ENCODE measurements around the gene FBXW8. TPM values are rescaled to one million over a fixed set of nuclear protein-coding genes. Genes with fewer than 3 reads are reported as not detected.
A peak's percentile ranks its signal among the peaks of the same experiment; 100 is the strongest.

Gene FBXW8
- total and polyA plus RNA-seq, 4 donors: 3.9 to 20.3 (median 12.5) TPM

DNA sequence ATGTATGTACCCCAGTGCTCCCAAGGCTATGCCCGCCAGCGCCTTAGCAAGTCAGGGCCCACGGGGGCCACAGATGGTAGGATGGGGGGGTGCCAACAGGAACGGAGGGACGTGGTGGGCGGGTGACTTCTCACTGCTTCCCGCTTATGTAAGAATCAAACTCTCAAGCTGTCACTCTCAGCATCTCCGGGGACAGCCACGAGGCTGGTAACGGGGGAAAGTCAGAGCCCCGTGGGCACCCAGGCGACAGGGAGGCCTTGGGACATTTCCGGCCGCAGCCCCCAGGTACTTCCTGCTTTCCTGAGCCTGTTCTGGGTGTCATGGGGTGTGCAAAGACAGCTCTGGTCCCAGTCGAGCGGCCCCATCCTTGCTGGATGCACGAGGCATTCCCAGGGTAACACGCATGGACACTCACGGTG lies 129.2 kb downstream of the FBXW8 start:
- DNase-seq: no peak
- 59 to 86% methylated on average over 19 of the region's 19 CpGs for WGBS, 2 donors
- Histone ChIP-seq H3K9ac (ENCODE audit: insufficient read depth in 1 of 2, low read length in 2 of 2) (no peak overlapping the region), H3K4me3 (no peak overlapping the region), H3K4me1 (ENCODE audit: control insufficient read depth in 5 of 5, insufficient read depth in 5 of 5, low read length in 5 of 5) (peaks cover 0 to 5% (median 0%) of the 10 kb centered on the region in 5 donors), H3K9me3 (ENCODE audit: control insufficient read depth in 4 of 4, insufficient read depth in 3 of 4, low read length in 3 of 4) (no peaks in the 10 kb centered on the region), H3K27ac (ENCODE audit: low read depth in 1 of 2, low read length in 1 of 2) (no peak overlapping the region), H3K27me3 (ENCODE audit: control insufficient read depth in 3 of 3, insufficient read depth in 3 of 3, low read length in 2 of 3) (peaks cover 0 to 6% (median 0%) of the 10 kb centered on the region in 3 donors), H3K36me3 (ENCODE audit: control insufficient read depth in 4 of 4, insufficient read depth in 4 of 4, low read length in 4 of 4) (no peaks in the 10 kb centered on the region)
- TF ChIP-seq CTCF (IDR thresholded peaks at IDR 0.05; ENCODE audit: control extremely low read depth, extremely low read depth): no peak
- ATAC-seq (ENCODE audit: insufficient read depth, low FRiP score): no peak

DNA sequence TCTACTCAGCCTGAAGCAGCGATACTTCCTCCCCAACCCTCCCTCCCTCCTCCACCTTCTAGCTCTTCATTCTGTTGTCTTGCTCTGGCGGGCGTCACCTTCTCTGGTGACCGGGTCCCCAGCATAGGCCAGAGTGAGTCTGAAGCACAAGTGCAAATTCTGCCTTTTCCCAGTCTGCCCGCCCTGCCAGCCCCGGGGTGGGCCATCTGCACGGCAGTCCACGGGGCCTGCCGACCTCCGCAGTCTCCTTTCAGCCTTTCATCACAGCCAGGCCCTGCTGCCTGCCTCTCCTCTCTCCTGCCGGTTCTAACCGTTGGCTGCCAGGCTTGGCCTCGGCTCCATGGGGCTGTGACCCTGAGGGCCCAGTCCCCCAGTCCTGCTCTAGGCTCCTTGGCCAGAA lies 129.7 kb downstream of the FBXW8 start:
- DNase-seq (no peak), ATAC-seq (ENCODE audit: insufficient read depth, low FRiP score) (no peak)
- Histone ChIP-seq H3K27ac (ENCODE audit: low read depth in 1 of 2, low read length in 1 of 2) (no peak overlapping the region), H3K4me3 (no peak overlapping the region), H3K36me3 (ENCODE audit: control insufficient read depth in 4 of 4, insufficient read depth in 4 of 4, low read length in 4 of 4) (no peaks in the 10 kb centered on the region), H3K4me1 (ENCODE audit: control insufficient read depth in 5 of 5, insufficient read depth in 5 of 5, low read length in 5 of 5) (peaks cover 0 to 7% (median 0%) of the 10 kb centered on the region in 5 donors), H3K27me3 (ENCODE audit: control insufficient read depth in 3 of 3, insufficient read depth in 3 of 3, low read length in 2 of 3) (no peaks in the 10 kb centered on the region), H3K9ac (ENCODE audit: insufficient read depth in 1 of 2, low read length in 2 of 2) (no peak overlapping the region), H3K9me3 (ENCODE audit: control insufficient read depth in 4 of 4, insufficient read depth in 3 of 4, low read length in 3 of 4) (no peaks in the 10 kb centered on the region)
- TF ChIP-seq CTCF (IDR thresholded peaks at IDR 0.05; ENCODE audit: control extremely low read depth, extremely low read depth): no peak
- 45 to 74% methylated on average over 13 of the region's 13 CpGs for whole genome bisulfite sequencing, 2 donors

DNA sequence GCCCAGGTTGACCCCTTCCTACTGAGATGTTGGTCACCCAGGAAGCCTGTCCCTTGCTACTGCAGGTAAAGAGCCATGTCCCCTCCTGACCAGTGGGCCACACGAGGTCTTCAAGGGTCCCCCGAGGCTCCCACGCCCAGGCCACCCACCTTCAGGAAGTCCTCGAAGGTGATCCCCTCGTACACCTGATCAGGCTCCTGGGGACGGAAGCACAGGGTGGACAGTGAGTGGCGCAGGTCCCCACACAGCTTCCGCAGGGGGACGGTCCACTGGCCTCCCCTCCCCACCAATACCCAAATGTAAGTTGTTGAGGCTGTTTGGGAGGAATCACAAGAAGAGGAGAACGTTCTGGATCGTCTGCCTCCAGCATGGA lies 131.0 kb downstream of the FBXW8 start:
- no peak for TF ChIP-seq CTCF (IDR thresholded peaks at IDR 0.05; ENCODE audit: control extremely low read depth, extremely low read depth)
- Histone ChIP-seq H3K27me3 (ENCODE audit: control insufficient read depth in 3 of 3, insufficient read depth in 3 of 3, low read length in 2 of 3) (no peaks in the 10 kb centered on the region), H3K9ac (ENCODE audit: insufficient read depth in 1 of 2, low read length in 2 of 2) (no peak overlapping the region), H3K4me3 (no peak overlapping the region), H3K27ac (ENCODE audit: low read depth in 1 of 2, low read length in 1 of 2) (peak overlapping the region in 1 of 2 donors; percentile 28), H3K9me3 (ENCODE audit: control insufficient read depth in 4 of 4, insufficient read depth in 3 of 4, low read length in 3 of 4) (no peaks in the 10 kb centered on the region), H3K36me3 (ENCODE audit: control insufficient read depth in 4 of 4, insufficient read depth in 4 of 4, low read length in 4 of 4) (no peaks in the 10 kb centered on the region), H3K4me1 (ENCODE audit: control insufficient read depth in 5 of 5, insufficient read depth in 5 of 5, low read length in 5 of 5) (peaks cover 0 to 9% (median 5%) of the 10 kb centered on the region in 5 donors)
- no peak for DNase-seq
- no peak for ATAC-seq (ENCODE audit: insufficient read depth, low FRiP score)
- 90 to 95% methylated on average over 11 of the region's 11 CpGs for WGBS, 2 donors

All from lung (tissue), 12 donors.